Activated CD8-positive, alpha-beta memory T cell treated with anti-CD3 and anti-CD28 coated beads for 1 hour (primary cell): ENCODE results near the gene ZFP3.
"Not testable (repeated sequence)": the region's sequence is repeated elsewhere in the genome, so short reads cannot be mapped to it uniquely, and the experiment has no call there.

Source experiments
- DNase-seq, 2 donors: peaks; one replicate each; pipeline ENCODE4 v3.0.0-alpha.2; 2020; ENCODE audit warnings: low read depth in 1 of 2; ENCODE audit errors: extremely low read depth in 1 of 2

The ZFP3 gene

DNA sequence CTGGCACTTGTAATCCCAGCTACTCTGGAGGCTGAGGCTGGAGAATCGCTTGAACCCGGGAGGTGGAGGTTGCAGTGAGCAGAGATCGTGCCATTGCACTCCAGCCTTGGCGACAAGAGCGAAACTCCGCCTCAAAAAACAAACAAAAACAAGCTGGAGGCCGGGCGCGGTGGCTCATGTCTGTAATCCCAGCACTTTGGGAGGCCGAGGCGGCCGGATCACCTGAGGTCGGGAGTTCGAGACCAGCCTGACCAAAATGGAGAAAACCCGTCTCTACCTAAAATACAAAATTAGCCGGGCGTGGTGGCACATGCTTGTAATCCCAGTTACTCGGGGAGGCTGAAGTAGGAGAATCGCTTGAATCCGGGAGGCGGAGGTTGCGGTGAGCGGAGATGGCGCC lies 992 bp upstream of the ZFP3 start:
- not testable (repeated sequence) for DNase-seq

DNA sequence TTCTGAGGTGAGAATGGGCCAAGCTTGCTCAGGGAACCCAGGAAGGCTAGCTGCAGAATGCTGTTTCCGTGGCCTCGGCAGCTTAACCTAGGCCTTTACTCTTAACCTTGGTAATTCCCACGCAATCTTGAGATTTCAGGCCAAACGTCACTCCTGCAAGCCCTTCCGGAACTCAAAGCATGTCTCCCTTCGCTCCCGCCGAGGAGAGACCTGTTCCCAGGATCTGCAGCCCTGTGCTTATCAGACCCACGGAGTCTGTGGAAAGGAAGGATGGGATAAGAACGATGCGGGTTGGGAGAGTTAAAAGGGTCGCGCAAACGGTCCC lies 524 bp upstream of the ZFP3 start:
- no peak for DNase-seq

- no peak for DNase-seq
Measured at GRCh38 chr17:5080591-5080990, 2.3 kb downstream of the ZFP3 start.

- no peak for DNase-seq
Measured at GRCh38 chr17:5092218-5093010, 14.1 kb downstream of the ZFP3 start.

DNA sequence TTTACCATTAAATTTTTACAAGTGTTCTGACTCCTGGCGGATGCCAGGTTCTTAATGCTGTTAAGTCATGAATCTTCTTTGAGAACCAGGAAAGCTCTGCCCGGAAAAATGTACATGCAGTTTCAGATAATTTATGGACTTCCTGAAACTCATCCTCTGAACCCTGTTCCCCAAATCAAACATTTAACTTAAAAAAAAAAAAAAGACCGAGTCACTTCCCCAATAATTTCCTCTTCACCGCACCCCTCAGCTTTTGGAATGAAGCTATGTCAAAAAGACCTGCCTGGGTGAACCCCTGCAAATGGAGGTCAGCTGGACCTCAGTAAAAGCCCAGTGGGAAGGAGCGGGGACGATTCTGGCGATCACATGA lies 18.4 kb downstream of the ZFP3 start:
- no peak for DNase-seq

DNA sequence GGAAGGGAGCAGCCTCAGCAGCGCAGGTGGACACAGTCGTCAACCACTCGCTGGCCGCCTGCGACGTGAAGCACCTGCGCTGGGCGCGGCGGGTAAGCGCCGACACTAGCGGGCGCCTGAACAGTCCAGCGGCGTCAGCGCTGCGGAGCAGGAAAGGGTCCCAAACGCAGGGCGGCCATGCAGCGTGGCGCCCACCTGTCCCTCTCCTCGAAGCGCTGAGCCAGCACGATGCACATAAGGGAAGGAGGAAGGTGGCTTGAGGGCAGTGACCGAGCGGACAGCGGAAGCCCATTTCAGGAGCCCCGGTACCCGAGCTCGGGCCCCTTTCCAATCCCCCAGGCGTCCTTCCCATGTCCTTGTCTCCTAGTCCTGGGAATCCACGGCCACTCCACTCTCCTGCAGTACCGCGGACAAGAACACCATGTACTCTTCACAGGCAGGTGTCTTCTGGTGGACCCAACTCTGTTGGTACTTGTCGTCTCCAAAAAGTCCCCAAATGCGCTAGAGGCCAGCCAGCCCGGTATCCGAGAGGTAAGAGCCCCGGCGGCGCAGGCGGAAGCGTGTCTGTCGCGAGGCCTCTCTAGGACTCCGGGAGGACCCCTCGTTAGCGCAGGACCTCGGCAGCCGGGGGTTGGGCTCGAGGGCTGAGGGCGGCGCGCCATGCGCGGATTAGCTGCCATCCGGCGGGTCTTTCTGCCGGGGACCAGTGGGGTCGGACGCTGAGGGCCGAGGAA lies 19.0 kb downstream of the ZFP3 start:
- DNase-seq, result peak; percentile 19 to 22

DNA sequence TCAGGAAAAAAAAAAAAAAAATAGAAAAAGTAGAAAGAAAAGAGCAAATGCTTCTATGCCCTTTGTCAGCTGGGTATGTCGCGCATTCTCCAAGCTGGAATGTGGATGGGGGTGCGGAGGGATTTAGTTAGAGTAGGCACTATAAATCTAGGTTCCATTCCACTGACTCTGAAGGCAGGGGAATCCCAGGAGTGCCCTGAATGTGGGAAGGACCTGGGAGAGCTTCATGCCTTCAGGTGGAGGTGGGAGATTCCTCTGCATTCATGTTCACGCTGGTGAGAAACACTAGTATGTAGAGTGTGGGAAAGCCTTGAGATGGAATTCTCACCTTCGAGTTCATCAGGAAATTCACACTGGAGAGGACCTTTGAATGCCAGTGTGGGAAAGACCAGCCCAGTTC lies 21.0 kb downstream of the ZFP3 start:
- DNase-seq, result no peak

GRCh38 chr17:5100832-5101231 lies 22.6 kb downstream of the ZFP3 start:
- DNase-seq, result no peak

GRCh38 chr17:5110816-5111215 lies 32.5 kb downstream of the ZFP3 start:
- no peak for DNase-seq

DNA sequence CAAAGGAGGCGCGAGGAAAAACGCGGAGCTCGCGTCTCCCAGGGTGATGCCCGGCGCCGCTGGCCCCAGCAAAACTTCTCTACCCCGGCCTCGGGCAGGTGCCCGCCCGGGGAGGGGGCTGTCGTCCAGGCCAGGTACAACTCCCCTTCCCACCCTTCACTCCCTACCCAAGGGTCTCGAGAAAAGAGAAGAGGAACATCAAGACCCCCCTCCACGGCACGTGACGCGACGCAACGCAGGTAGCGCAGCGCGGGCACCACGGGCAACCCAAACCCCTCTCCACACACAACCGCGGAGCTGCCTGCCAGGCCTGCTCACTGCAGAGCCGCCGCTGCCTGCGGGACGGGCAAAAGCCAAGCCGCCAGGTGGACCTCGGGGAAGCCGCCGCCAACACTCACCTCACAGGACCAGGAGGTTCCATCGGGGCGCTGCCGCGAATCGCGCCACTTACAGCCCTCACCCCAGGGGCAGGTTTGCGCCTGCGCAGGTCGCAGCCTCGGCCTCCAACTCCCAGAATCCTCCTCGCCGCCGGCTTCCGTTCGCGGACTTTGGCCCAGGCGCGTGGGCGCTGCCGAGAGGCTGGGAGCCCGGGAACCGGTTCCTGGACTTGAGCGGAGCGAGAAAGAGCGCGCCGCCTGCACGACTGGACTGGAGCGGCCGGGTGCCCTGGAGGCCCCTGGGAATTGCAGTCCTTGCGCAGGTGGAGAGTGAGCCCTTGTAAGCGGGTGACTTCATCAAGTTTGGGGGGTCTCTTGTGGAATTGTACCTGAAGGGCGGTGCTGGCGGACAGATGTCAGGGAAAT lies 33.3 kb downstream of the ZFP3 start, which contains the start of gene ZNF232:
Gene ZNF232 (minus strand): TSS at position 477 of the 803 bp plus-strand sequence. CDS start 56 bp downstream, at position 421.
- peak; percentile 68 to 83 for DNase-seq

- peak in 1 of 2 donors; percentile 5 for DNase-seq
Measured at GRCh38 chr17:5115673-5116651, 37.7 kb downstream of the ZFP3 start, which contains the start of gene USP6. TSS of gene USP6 (plus strand) at chr17:5116032. CDS start at chr17:5130368, 14,336 bp downstream.

GRCh38 chr17:5118219-5118618 lies 40.0 kb downstream of the ZFP3 start:
- DNase-seq, result no peak

DNA sequence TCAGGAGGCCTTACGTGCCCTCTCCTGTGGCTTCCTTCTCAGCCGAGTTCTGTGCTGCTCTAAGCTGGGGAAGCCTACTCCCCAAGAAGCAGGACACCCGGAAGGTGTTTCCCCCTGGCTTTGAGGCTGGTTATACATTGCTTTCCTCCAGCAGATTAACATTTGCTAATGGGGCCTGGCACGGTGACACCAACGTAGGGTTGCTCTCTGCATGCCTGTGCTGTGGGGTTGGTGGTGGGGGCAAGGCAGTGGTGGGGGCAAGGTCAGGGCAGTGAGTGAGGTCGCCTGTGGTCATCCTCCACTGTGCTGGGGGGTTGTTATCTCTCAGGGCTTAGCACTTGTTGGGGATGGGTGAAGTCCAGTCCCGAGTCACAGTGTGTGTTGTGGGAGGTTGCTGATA lies 41.8 kb downstream of the ZFP3 start:
- DNase-seq, result no peak

DNA sequence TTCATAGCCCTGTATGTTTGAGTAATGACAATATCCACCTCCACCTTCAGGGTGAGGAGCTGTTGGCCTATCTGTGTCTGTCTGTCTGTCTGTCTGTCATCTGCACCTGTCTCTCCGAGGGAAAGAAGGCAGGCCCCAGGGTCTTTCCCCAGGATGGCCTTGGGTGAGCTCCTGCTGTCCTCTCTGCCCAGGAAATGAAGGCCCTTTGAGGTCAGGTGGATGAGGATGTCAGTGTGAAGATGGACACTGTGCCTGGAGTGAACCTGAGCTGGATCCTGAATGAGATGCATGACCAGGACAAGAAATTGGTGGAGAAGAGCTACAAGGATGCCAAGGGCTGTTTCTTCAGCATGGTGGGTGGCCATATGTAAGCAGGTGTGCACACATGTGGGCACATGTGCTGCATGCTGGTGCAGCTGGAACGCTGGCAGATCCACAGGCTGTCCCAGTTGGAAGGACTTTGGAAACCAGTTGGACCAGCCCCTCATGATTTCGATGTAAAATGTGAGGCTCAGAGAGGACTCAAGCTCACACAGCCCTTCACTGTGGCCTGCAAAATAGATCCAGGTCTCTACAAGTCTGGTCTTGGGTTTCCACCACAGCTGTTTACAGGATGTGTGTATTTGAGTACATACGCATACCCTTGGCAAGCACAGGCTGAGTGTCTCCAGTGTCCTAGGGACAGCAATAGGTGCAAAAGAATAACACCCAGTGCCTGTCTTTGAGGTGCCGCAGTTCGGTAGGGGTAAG lies 42.3 kb downstream of the ZFP3 start:
- DNase-seq, result not testable (repeated sequence)

- DNase-seq, result no peak
Measured at GRCh38 chr17:5121186-5121841, 43.0 kb downstream of the ZFP3 start.

- not testable (repeated sequence) for DNase-seq
Measured at GRCh38 chr17:5122056-5122455, 43.8 kb downstream of the ZFP3 start.

DNA sequence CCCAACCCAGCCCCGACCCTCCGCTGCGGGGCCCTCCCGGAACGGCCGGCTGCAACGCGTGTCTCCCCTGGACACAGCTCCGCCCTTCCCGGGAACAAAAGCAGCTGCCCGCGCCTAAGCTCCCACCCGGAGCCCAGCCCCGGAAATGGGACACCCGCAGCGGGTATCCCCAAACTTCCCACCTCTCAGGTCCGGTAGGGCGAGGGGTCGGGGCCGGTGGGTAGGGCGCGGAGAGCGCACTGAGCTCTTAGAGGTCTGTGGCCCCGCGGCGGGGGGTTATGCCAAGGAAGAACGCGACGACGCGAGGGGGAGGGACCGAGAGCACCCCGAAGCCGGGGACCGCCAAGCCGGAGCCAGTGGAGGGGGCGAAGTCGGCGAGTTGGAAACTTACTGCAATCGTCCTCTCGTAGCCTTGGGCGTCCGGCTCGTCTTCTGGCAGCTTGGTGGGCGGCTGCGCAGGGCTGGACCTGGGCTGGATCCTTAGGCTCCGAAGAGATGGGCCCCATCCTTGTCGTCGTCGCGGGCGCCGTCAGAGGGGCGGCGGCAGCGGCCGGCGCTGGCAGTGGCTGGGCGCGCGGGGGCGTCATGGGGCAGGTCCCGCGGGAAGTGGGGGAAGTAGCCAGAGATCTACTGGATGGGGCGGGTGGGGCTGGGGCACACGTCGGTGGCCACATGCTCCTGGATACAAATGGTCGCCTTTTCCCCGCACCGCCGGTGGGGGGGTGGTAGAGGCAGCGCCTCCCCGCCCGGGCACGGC lies 44.5 kb downstream of the ZFP3 start:
- no peak for DNase-seq
